Smooth muscle cell (in vitro differentiated cells): ENCODE data around the gene TACSTD2. TPM values are rescaled to one million over a fixed set of nuclear protein-coding genes. Genes with fewer than 3 reads are reported as not detected.
"Not testable (repeated sequence)": the region's sequence is repeated elsewhere in the genome, so short reads cannot be mapped to it uniquely, and the experiment has no call there.

Experiments used
- DNase-seq: peaks from one replicate; lab custom pipeline; 2025; ENCODE audit not compliant: unreplicated experiment; lab: John Stamatoyannopoulos, UW
- H2AFZ ChIP-seq: fragments of 200-600 bp; sonication (generic); 2 replicates; pipeline ENCODE4 v1.6.0; 2016; ENCODE audit warnings: antibody characterized with exemption, low read depth, mild to moderate bottlenecking
- H3F3A ChIP-seq: fragments of 200-600 bp; sonication (generic); 2 replicates; pipeline ENCODE4 v1.6.0; 2017; ENCODE audit warnings: antibody characterized with exemption, low read depth
- H3K27ac ChIP-seq: fragments of 200-600 bp; sonication (generic); 2 replicates; pipeline ENCODE4 v1.5.1; 2016; ENCODE audit warnings: low read depth, mild to moderate bottlenecking
- H3K27me3 ChIP-seq: fragments of 200-600 bp; sonication (generic); 2 replicates; pipeline ENCODE4 v1.6.1; 2016; ENCODE audit warnings: low read depth, mild to moderate bottlenecking
- H3K36me3 ChIP-seq: fragments of 200-600 bp; sonication (generic); 2 replicates; pipeline ENCODE4 v1.5.1; 2016; ENCODE audit warnings: low read depth
- H3K4me1 ChIP-seq: fragments of 200-600 bp; sonication (generic); 2 replicates; pipeline ENCODE4 v1.5.1; 2016; ENCODE audit warnings: low read depth
- H3K4me2 ChIP-seq: fragments of 200-600 bp; sonication (generic); 2 replicates; pipeline ENCODE4 v1.6.0; 2016; ENCODE audit warnings: mild to moderate bottlenecking
- H3K4me3 ChIP-seq: fragments of 200-600 bp; sonication (generic); 2 replicates; pipeline ENCODE4 v1.5.1; 2016; ENCODE audit warnings: mild to moderate bottlenecking
- H3K79me2 ChIP-seq: fragments of 200-600 bp; sonication (generic); 2 replicates; pipeline ENCODE4 v1.6.0; 2016; ENCODE audit warnings: low read depth, mild to moderate bottlenecking
- H3K9ac ChIP-seq: fragments of 200-600 bp; sonication (generic); 2 replicates; pipeline ENCODE4 v1.6.0; 2016; ENCODE audit warnings: low read depth
- H3K9me3 ChIP-seq: fragments of 200-600 bp; sonication (generic); replicated peaks from 2 replicates; pipeline ENCODE4 v1.5.1; 2016; ENCODE audit warnings: low read depth
- H4K20me1 ChIP-seq: fragments of 200-600 bp; sonication (generic); 2 replicates; pipeline ENCODE4 v1.6.0; 2016; ENCODE audit warnings: low read depth
- CTCF ChIP-seq: fragments of 200-600 bp; sonication (generic); IDR thresholded peaks from 2 replicates; pipeline ENCODE4 v1.5.1; 2017; ENCODE audit warnings: borderline replicate concordance, mild to moderate bottlenecking, antibody characterized with exemption; ENCODE audit not compliant: insufficient read depth, poor library complexity, severe bottlenecking
- WGBS: methylation state at CpG from one replicate; pipeline ENCODE4 v1.1.7; 2016; ENCODE audit warnings: low lambda C conversion rate; 5-methylcytosine and 5-hydroxymethylcytosine counted together
- polyA plus RNA-seq: library from polyadenylated mRNA; unstranded; fragments of >200 nt; fragmentation: Nextera tagmentation; extraction: Ambion mirVana; gene quantifications from 2 replicates; pipeline ENCODE4 v1.2.1, GENCODE V29; 2016
- total RNA-seq: library from RNA; depleted of rRNA; stranded (reverse); fragments of >200 nt; gene quantifications from 2 replicates; pipeline ENCODE4 v1.2.3, GENCODE V29; 2014

Gene TACSTD2
- total and polyA plus RNA-seq, 2 experiments from 2014 or later = 9.8 to 27.3 TPM

- Histone ChIP-seq H3K4me3 (no peak overlapping the region), H2AFZ (no peak overlapping the region), H3K9me3 (no peaks in the 10 kb centered on the region), H3F3A (no peaks in the 10 kb centered on the region), H3K36me3 (no peaks in the 10 kb centered on the region), H3K27ac (no peak overlapping the region), H3K9ac (no peak overlapping the region), H3K4me2 (peak overlapping the region; percentile 11), H3K27me3 (no peaks in the 10 kb centered on the region), H4K20me1 (no peaks in the 10 kb centered on the region), H3K79me2 (no peaks in the 10 kb centered on the region), H3K4me1 (no peaks in the 10 kb centered on the region)
- TF ChIP-seq CTCF = no peak
- DNase-seq = no peak
- 48% methylated on average over 3 of the region's 3 CpGs for WGBS
Measured at GRCh38 chr1:58538821-58539220, 38.2 kb downstream of the TACSTD2 start.

- not testable (repeated sequence) for DNase-seq, H3K9ac ChIP-seq, H2AFZ ChIP-seq, H3K4me2 ChIP-seq, H3K4me3 ChIP-seq, H3K79me2 ChIP-seq, H3F3A ChIP-seq, H4K20me1 ChIP-seq, H3K9me3 ChIP-seq, H3K36me3 ChIP-seq, H3K27ac ChIP-seq, H3K4me1 ChIP-seq, H3K27me3 ChIP-seq
- WGBS = 91% methylated on average over 1 of the region's 1 CpG
Measured at GRCh38 chr1:58531842-58532241, 45.2 kb downstream of the TACSTD2 start.

DNA sequence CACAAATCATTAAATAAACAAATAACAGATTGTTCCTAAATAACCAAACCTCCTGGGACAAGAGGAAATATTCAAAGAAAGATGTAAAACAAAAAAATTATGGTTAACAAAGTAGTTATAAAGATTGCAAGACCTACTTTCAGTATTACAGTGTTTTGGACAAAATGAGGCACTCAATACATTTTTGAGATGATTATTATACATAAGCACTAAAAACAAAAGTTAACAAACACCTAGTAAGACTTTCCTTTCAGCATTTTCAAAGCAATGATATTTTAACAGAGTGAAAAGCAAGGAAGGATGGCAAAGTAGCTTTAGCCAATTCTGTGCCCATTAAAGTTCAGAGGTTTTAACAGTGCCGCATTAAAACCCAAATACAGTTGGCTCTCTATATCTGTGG is 47.8 kb downstream of the TACSTD2 start:
- Histone ChIP-seq H3K27ac (no peak overlapping the region), H3K27me3 (no peaks in the 10 kb centered on the region), H2AFZ (no peak overlapping the region), H3K9me3 (no peaks in the 10 kb centered on the region), H3K79me2 (no peaks in the 10 kb centered on the region), H4K20me1 (no peaks in the 10 kb centered on the region), H3F3A (no peaks in the 10 kb centered on the region), H3K36me3 (peaks cover 5% of the 10 kb centered on the region), H3K4me1 (no peaks in the 10 kb centered on the region), H3K4me3 (no peak overlapping the region), H3K4me2 (no peak overlapping the region), H3K9ac (no peak overlapping the region)
- WGBS = 100% methylated on average over 1 of the region's 1 CpG
- TF ChIP-seq CTCF = no peak
- no peak for DNase-seq

DNA sequence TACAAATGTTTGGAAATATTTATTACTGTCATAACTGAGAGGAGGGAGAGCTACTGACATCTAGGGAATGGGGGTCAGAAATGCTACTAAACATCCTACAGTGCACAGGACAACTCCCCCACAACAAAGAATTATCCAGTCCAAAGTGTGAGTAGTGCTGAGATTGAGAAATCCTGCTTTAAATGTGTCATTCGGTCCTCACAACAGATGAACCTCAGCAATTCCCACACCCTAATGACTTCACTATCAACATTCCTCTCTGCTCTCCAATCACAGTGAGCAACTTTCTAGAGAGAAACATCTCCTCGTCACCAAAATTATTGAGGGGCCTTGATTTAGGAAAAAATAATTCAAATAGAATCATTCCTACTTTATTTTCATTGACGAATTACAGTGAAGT is 48.5 kb downstream of the TACSTD2 start:
- H3K27ac ChIP-seq = no peak overlapping the region
- TF ChIP-seq CTCF = no peak
- peaks cover 5% of the 10 kb centered on the region for H3K36me3 ChIP-seq
- H4K20me1 ChIP-seq = no peaks in the 10 kb centered on the region
- no peak overlapping the region for H3K9ac ChIP-seq
- H3K4me1 ChIP-seq = no peaks in the 10 kb centered on the region
- WGBS = 64% methylated on average over 3 of the region's 3 CpGs
- no peak overlapping the region for H3K4me3 ChIP-seq
- no peaks in the 10 kb centered on the region for H3F3A ChIP-seq
- no peaks in the 10 kb centered on the region for H3K9me3 ChIP-seq
- no peaks in the 10 kb centered on the region for H3K79me2 ChIP-seq
- H2AFZ ChIP-seq = no peak overlapping the region
- DNase-seq = no peak
- H3K4me2 ChIP-seq = no peak overlapping the region
- H3K27me3 ChIP-seq = no peaks in the 10 kb centered on the region

Other genes with a start within 250 kb of the TACSTD2 start
- 12.5 and 17.0 TPM in 2 replicates for gene OMA1, start 30.5 kb downstream of the TACSTD2 start, total RNA-seq
- gene OMA1, start 30.5 kb downstream of the TACSTD2 start, polyA plus RNA-seq = 4.4 and 6.3 TPM in 2 replicates
- gene MYSM1, start 122.8 kb upstream of the TACSTD2 start, total RNA-seq = 30.7 and 32.2 TPM in 2 replicates
- 6.9 and 9.9 TPM in 2 replicates for gene MYSM1, start 122.8 kb upstream of the TACSTD2 start, polyA plus RNA-seq
- gene JUN, start 206.8 kb upstream of the TACSTD2 start, total RNA-seq = 286 and 297 TPM in 2 replicates
- 200 and 253 TPM in 2 replicates for gene JUN, start 206.8 kb upstream of the TACSTD2 start, polyA plus RNA-seq